Mesenchymal stem cell (in vitro differentiated cells and primary cell): ENCODE results near the gene TAS2R60.
"Not testable (repeated sequence)": the region's sequence is repeated elsewhere in the genome, so short reads cannot be mapped to it uniquely, and the experiment has no call there.

Experiments used
- DNase-seq: peaks from one replicate; pipeline ENCODE4 v3.0.0-alpha.2; 2013
- H2AFZ ChIP-seq: one replicate; pipeline ENCODE4 v1.6.1; 2013; ENCODE audit warnings: low read depth, mild to moderate bottlenecking, control low read depth, inconsistent platforms, low read length, moderate library complexity
- H2AK5ac ChIP-seq: 2 replicates; pipeline ENCODE4 v1.6.1; 2013; ENCODE audit warnings: low read length, moderate library complexity, mild to moderate bottlenecking, inconsistent platforms; ENCODE audit not compliant: severe bottlenecking
- H2BK120ac ChIP-seq: one replicate; pipeline ENCODE4 v1.6.1; 2013; ENCODE audit warnings: low read depth, mild to moderate bottlenecking, inconsistent platforms, low read length, moderate library complexity
- H2BK12ac ChIP-seq, 2 experiments: one replicate each; pipeline ENCODE4 v1.6.1; 2013; ENCODE audit warnings: inconsistent platforms in 2 of 2, low read length in 2 of 2, mild to moderate bottlenecking in 2 of 2, moderate library complexity in 2 of 2, control low read depth in 1 of 2
- H2BK15ac ChIP-seq: one replicate; pipeline ENCODE4 v1.6.1; 2013; ENCODE audit warnings: mild to moderate bottlenecking, low read depth, inconsistent platforms; ENCODE audit not compliant: poor library complexity, severe bottlenecking
- H2BK5ac ChIP-seq: 2 replicates; pipeline ENCODE4 v1.6.1; 2013; ENCODE audit warnings: low read depth, mild to moderate bottlenecking, low read length, control low read depth, inconsistent platforms; ENCODE audit not compliant: poor library complexity, severe bottlenecking
- H3K14ac ChIP-seq, 2 experiments: one replicate each; pipeline ENCODE4 v1.6.1; 2013; ENCODE audit warnings: inconsistent platforms in 2 of 2, low read length in 2 of 2, control low read depth in 1 of 2, mild to moderate bottlenecking in 1 of 2, moderate library complexity in 1 of 2
- H3K18ac ChIP-seq, 2 experiments: one replicate each; pipeline ENCODE4 v1.6.1; 2013; ENCODE audit warnings: inconsistent platforms in 2 of 2, low read length in 2 of 2, control low read depth in 1 of 2, low read depth in 1 of 2, mild to moderate bottlenecking in 1 of 2
- H3K23ac ChIP-seq, 2 experiments: one replicate each; pipeline ENCODE4 v1.6.1; 2013; ENCODE audit warnings: inconsistent platforms in 2 of 2, low read length in 2 of 2, mild to moderate bottlenecking in 2 of 2, moderate library complexity in 2 of 2, control low read depth in 1 of 2
- H3K27ac ChIP-seq: 2 replicates; pipeline ENCODE4 v1.5.1; 2013; ENCODE audit warnings: mild to moderate bottlenecking, moderate library complexity, low read length, control low read depth, inconsistent platforms; ENCODE audit not compliant: poor library complexity, severe bottlenecking
- H3K27me3 ChIP-seq, 2 experiments: 2 replicates each; pipeline versions ENCODE4 v1.6.1 to v1.7.0; 2013; ENCODE audit warnings: low read length in 2 of 2, mild to moderate bottlenecking in 2 of 2, moderate library complexity in 2 of 2, control low read depth in 1 of 2, inconsistent platforms in 1 of 2; ENCODE audit not compliant: control insufficient read depth in 1 of 2, insufficient read depth in 1 of 2
- H3K36me3 ChIP-seq, 2 experiments: 2 replicates each; pipeline versions ENCODE4 v1.6.1 to v1.7.0; 2013; ENCODE audit warnings: low read length in 2 of 2, control low read depth in 1 of 2, inconsistent platforms in 1 of 2, low read depth in 1 of 2, mild to moderate bottlenecking in 1 of 2; ENCODE audit not compliant: insufficient read depth in 2 of 2, control insufficient read depth in 1 of 2
- H3K4ac ChIP-seq, 2 experiments: one replicate each; pipeline ENCODE4 v1.6.1; 2013; ENCODE audit warnings: inconsistent platforms in 2 of 2, low read length in 2 of 2, mild to moderate bottlenecking in 2 of 2, moderate library complexity in 2 of 2, control low read depth in 1 of 2, low read depth in 1 of 2
- H3K4me1 ChIP-seq: 2 replicates; pipeline ENCODE4 v1.6.1; 2013; ENCODE audit warnings: low read depth, low read length, control low read depth; ENCODE audit not compliant: control insufficient read depth, insufficient read depth
- H3K4me2 ChIP-seq: 2 replicates; pipeline ENCODE4 v1.6.1; 2013; ENCODE audit warnings: low read length, mild to moderate bottlenecking, inconsistent platforms; ENCODE audit not compliant: poor library complexity, severe bottlenecking
- H3K4me3 ChIP-seq, 2 experiments: 2 replicates each; pipeline versions ENCODE4 v1.5.1 to v1.7.0; 2013; ENCODE audit warnings: low read length in 2 of 2, mild to moderate bottlenecking in 2 of 2, control low read depth in 1 of 2, low read depth in 1 of 2; ENCODE audit not compliant: insufficient read depth in 1 of 2
- H3K79me1 ChIP-seq: replicated peaks from 2 replicates; pipeline ENCODE4 v1.6.1; 2013; ENCODE audit warnings: mild to moderate bottlenecking, control low read depth, low read length, inconsistent platforms; ENCODE audit not compliant: poor library complexity, severe bottlenecking
- H3K9ac ChIP-seq: 2 replicates; pipeline ENCODE4 v1.7.0; 2013; ENCODE audit warnings: mild to moderate bottlenecking, low read length, moderate library complexity
- H3K9me3 ChIP-seq: 2 replicates; pipeline ENCODE4 v1.7.0; 2013; ENCODE audit warnings: mild to moderate bottlenecking, low read length; ENCODE audit not compliant: control insufficient read depth
- H4K8ac ChIP-seq: one replicate; pipeline ENCODE4 v1.6.1; 2013; ENCODE audit warnings: inconsistent platforms, mild to moderate bottlenecking, low read length, moderate library complexity
- H4K91ac ChIP-seq: one replicate; pipeline ENCODE4 v1.6.1; 2013; ENCODE audit warnings: mild to moderate bottlenecking, low read length, inconsistent platforms
- WGBS: methylation state at CpG from one replicate; pipeline ENCODE4 v1.1.7; 2013; ENCODE audit warnings: mixed read lengths; 5-methylcytosine and 5-hydroxymethylcytosine counted together

TAS2R60 gene

DNA sequence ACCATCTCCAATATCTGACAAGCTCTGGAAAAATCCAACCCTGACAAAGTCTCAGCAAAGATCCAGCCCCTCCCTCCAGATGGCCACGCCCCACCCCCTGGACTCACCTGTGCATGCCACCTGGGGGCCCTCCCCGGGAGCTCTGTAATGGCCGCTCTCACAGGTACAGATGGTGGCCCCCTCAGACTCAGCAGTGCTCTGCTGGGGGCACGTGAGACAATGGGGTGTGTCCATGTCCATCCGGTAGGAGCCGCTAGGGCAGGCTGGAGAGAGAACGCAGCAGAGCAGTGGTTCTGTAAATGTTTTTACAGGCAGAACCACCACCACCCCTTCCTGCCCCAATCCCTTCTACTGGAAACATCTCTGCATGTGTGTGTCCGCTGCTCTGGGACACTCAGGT, 44.1 kb upstream of the TAS2R60 start:
- Histone ChIP-seq H2BK12ac (no peak overlapping the region), H3K27me3 (peaks cover 0 to 6% of the 10 kb centered on the region in 2 experiments)
- 86% methylated on average over 8 of the region's 8 CpGs for WGBS

DNA sequence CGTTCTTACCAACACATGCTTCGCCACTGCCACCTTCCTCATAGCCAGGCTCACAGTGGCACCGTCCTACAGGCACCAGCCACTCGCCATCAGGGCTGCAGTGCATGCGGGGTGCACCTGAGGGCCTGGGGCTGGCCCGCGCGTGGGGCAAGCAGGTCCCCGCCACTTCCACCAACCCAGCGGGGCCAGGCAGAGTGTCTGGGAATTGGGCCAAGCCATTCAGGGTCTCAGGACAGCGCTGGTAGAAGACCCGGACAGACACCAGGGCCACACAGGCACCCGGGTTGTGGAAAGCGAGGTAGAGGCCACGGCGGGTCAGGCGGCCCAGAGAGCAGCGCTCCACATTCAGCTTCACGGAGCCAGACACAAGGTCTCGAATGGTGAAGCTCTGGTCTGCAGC, 43.6 kb upstream of the TAS2R60 start:
- Histone ChIP-seq H3K18ac (no peak overlapping the region), H3K27me3 (peaks cover 0 to 6% of the 10 kb centered on the region in 2 experiments), H2BK5ac (no peak overlapping the region), H2BK15ac (no peak overlapping the region), H3K9me3 (no peaks in the 10 kb centered on the region), H3K79me1 (no peaks in the 10 kb centered on the region), H4K8ac (peak overlapping the region; percentile 12), H3K36me3 (no peaks in the 10 kb centered on the region), H2BK120ac (no peak overlapping the region), H3K4me1 (no peaks in the 10 kb centered on the region), H3K4ac (no peak overlapping the region), H2AFZ (no peak overlapping the region), H2AK5ac (no peak overlapping the region), H2BK12ac (no peak overlapping the region), H3K9ac (no peak overlapping the region), H3K27ac (no peak overlapping the region), H3K14ac (no peak overlapping the region), H3K4me2 (no peak overlapping the region), H4K91ac (no peak overlapping the region), H3K23ac (no peak overlapping the region), H3K4me3 (no peak overlapping the region)
- no peak for DNase-seq
- WGBS = 95% methylated on average over 16 of the region's 20 CpGs

More for the DNA sequence above, 44.1 kb upstream of the TAS2R60 start:
- Histone ChIP-seq H2AFZ (no peak overlapping the region), H4K91ac (no peak overlapping the region), H2BK120ac (no peak overlapping the region), H3K4me3 (no peak overlapping the region), H3K9me3 (no peaks in the 10 kb centered on the region), H2BK5ac (no peak overlapping the region), H2AK5ac (no peak overlapping the region), H3K4me2 (no peak overlapping the region), H4K8ac (no peak overlapping the region), H3K27ac (no peak overlapping the region), H3K14ac (no peak overlapping the region), H3K79me1 (no peaks in the 10 kb centered on the region), H3K23ac (no peak overlapping the region), H3K18ac (no peak overlapping the region), H3K4me1 (no peaks in the 10 kb centered on the region), H3K36me3 (no peaks in the 10 kb centered on the region), H2BK15ac (no peak overlapping the region), H3K9ac (no peak overlapping the region), H3K4ac (no peak overlapping the region)
- DNase-seq = no peak

DNA sequence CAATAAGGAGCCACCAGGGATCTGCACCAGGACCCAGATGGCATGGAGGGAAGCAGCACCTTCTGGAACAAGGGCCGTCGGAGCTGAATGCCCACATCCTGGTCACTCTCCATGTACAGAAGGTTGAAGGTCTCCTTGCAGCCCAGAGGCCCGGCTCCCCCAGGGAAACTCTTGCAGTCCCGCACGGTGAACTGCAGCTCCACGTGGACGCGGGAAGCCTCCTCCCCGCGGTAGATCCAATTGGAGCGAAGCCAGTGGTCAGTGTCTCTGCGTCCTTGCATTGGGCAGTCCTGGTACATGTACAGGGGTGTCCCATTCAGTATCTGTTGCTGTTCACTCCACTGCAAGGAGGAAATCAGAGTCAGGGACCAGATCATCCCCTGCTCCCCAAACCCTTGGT, 42.0 kb upstream of the TAS2R60 start:
- WGBS = 96% methylated on average over 12 of the region's 12 CpGs
- Histone ChIP-seq H3K9me3 (no peaks in the 10 kb centered on the region), H3K9ac (no peak overlapping the region), H3K4ac (no peak overlapping the region), H3K79me1 (no peaks in the 10 kb centered on the region), H3K4me2 (no peak overlapping the region), H3K23ac (no peak overlapping the region), H3K4me3 (no peak overlapping the region), H4K91ac (no peak overlapping the region), H3K14ac (no peak overlapping the region), H2AFZ (no peak overlapping the region), H2AK5ac (no peak overlapping the region), H3K36me3 (no peaks in the 10 kb centered on the region), H3K18ac (no peak overlapping the region), H3K27ac (no peak overlapping the region), H4K8ac (no peak overlapping the region), H3K4me1 (no peaks in the 10 kb centered on the region), H2BK15ac (no peak overlapping the region), H2BK120ac (no peak overlapping the region), H2BK5ac (no peak overlapping the region), H2BK12ac (no peak overlapping the region), H3K27me3 (peaks cover 0 to 20% of the 10 kb centered on the region in 2 experiments)
- DNase-seq = no peak

DNA sequence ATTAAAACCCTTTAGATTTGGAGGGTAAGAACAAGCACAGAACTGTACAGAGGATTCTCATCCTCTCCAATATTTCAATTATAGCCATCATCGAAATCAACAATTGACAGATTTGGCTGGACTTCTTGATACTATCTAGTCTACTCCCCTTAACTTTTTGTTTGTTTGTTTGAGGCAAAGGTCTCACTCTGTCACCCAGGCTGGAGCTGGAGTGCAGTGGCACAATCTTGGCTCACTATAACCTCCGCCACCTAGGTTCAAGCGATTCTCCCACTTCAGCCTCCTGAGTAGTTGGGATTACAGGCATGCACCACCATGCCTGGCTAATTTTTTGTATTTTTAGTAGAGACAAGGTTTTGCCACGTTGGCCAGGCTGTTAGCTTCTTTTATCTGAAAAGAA, 41.0 kb upstream of the TAS2R60 start:
- H3K27me3 ChIP-seq = peaks cover 0 to 27% of the 10 kb centered on the region in 2 experiments
- H2BK15ac ChIP-seq, H2BK12ac ChIP-seq, H3K4me3 ChIP-seq, H2BK120ac ChIP-seq, H2BK5ac ChIP-seq, H3K4me1 ChIP-seq, DNase-seq, H3K23ac ChIP-seq, H3K9me3 ChIP-seq, H3K27ac ChIP-seq, H4K91ac ChIP-seq, H3K4me2 ChIP-seq, H2AFZ ChIP-seq, H2AK5ac ChIP-seq, H3K4ac ChIP-seq, H3K14ac ChIP-seq, H3K9ac ChIP-seq, H3K79me1 ChIP-seq, H3K18ac ChIP-seq, H4K8ac ChIP-seq, H3K36me3 ChIP-seq: not testable (repeated sequence)
- WGBS = 97% methylated on average over 3 of the region's 4 CpGs
